Measurements from ENCODE around the gene CEP72.
"Not testable (repeated sequence)": the region's sequence is repeated elsewhere in the genome, so short reads cannot be mapped to it uniquely, and the experiment has no call there.

Gene CEP72

GRCh38 chr5:683551-684481 is 71.7 kb downstream of the CEP72 start:
- ChIA-PET CTCF (no interaction called here), POLR2A (no interaction called here)
- DNase-seq (ENCODE audit: extremely low spot score) = no peak
- TF ChIP-seq CTBP1 (IDR thresholded peaks at IDR 0.05; ENCODE audit: borderline replicate concordance) = no peak
- no peak for TF ChIP-seq BHLHE40 (IDR thresholded peaks at IDR 0.05; ENCODE audit: borderline replicate concordance)
- TF ChIP-seq L3MBTL2 (conservative IDR thresholded peaks at IDR 0.05) = no peak
- TF ChIP-seq HDGF (IDR thresholded peaks at IDR 0.05; ENCODE audit: borderline replicate concordance) = no peak
- no peak for TF ChIP-seq FOXK2 (IDR thresholded peaks at IDR 0.05)
- TF ChIP-seq ZNF384 (IDR thresholded peaks at IDR 0.05) = no peak

- CTCF ChIA-PET = no interaction called here
- DNase-seq (ENCODE audit: extremely low spot score) = no peak
- no peak for TF ChIP-seq LEF1 (IDR thresholded peaks at IDR 0.05; ENCODE audit: borderline replicate concordance)
- POLR2A ChIA-PET = no interaction called here
Observed at GRCh38 chr5:684751-685216, 72.6 kb downstream of the CEP72 start.

GRCh38 chr5:685262-686171 is 73.4 kb downstream of the CEP72 start:
- no peak for DNase-seq (ENCODE audit: extremely low spot score)
- ChIA-PET POLR2A (no interaction called here), CTCF (no interaction called here)
- no peak for TF ChIP-seq L3MBTL2 (conservative IDR thresholded peaks at IDR 0.05)
- TF ChIP-seq PKNOX1 (IDR thresholded peaks at IDR 0.05) = no peak
- TF ChIP-seq LEF1 (IDR thresholded peaks at IDR 0.05; ENCODE audit: borderline replicate concordance) = no peak
- TF ChIP-seq SP1 (IDR thresholded peaks at IDR 0.05) = no peak
- TF ChIP-seq BHLHE40 (IDR thresholded peaks at IDR 0.05; ENCODE audit: borderline replicate concordance) = no peak

- DNase-seq (ENCODE audit: extremely low spot score); POLR2A ChIA-PET; CTCF ChIA-PET: not testable (repeated sequence)
Observed at GRCh38 chr5:686172-686523, 74.0 kb downstream of the CEP72 start.

- CTCF ChIA-PET; DNase-seq (ENCODE audit: extremely low spot score); POLR2A ChIA-PET: not testable (repeated sequence)
Observed at GRCh38 chr5:686936-687335, 74.8 kb downstream of the CEP72 start.

GRCh38 chr5:688348-689010 is 76.3 kb downstream of the CEP72 start:
- POLR2A ChIA-PET; CTCF ChIA-PET; DNase-seq (ENCODE audit: extremely low spot score): not testable (repeated sequence)

GRCh38 chr5:690293-690692 is 78.2 kb downstream of the CEP72 start:
- CTCF ChIA-PET; POLR2A ChIA-PET; DNase-seq (ENCODE audit: extremely low spot score): not testable (repeated sequence)

- CTCF ChIA-PET; DNase-seq (ENCODE audit: extremely low spot score); POLR2A ChIA-PET: not testable (repeated sequence)
Observed at GRCh38 chr5:691049-691448, 78.9 kb downstream of the CEP72 start.

GRCh38 chr5:691817-692528 is 79.8 kb downstream of the CEP72 start:
- no peak for DNase-seq (ENCODE audit: extremely low spot score)
- POLR2A ChIA-PET = no interaction called here
- TF ChIP-seq TARDBP (IDR thresholded peaks at IDR 0.05) = no peak
- no peak for TF ChIP-seq ELF4 (IDR thresholded peaks at IDR 0.05)
- no peak for TF ChIP-seq LEF1 (IDR thresholded peaks at IDR 0.05; ENCODE audit: borderline replicate concordance)
- CTCF ChIA-PET = no interaction called here

GRCh38 chr5:692529-693041 is 80.4 kb downstream of the CEP72 start:
- POLR2A ChIA-PET; DNase-seq (ENCODE audit: extremely low spot score); CTCF ChIA-PET: not testable (repeated sequence)

GRCh38 chr5:693271-694041 is 81.3 kb downstream of the CEP72 start, which contains the start of gene TPPP:
TPPP (minus strand) TSS chr5:693352; CDS start chr5:678060, 15,292 bp downstream.
- peak; percentile 88 for DNase-seq (ENCODE audit: extremely low spot score)
- POLR2A ChIA-PET = interaction anchor here (0.6 kb wide), 1 partner anchor 199 kb away, joined by 4 read pairs; the partner anchor contains the start of genes BRD9 and TRIP13

GRCh38 chr5:694042-694431 is 81.9 kb downstream of the CEP72 start:
- POLR2A ChIA-PET; CTCF ChIA-PET; DNase-seq (ENCODE audit: extremely low spot score): not testable (repeated sequence)

More at GRCh38 chr5:693271-694041, 81.3 kb downstream of the CEP72 start, which contains the start of gene TPPP:
- CTCF ChIA-PET = not testable (repeated sequence)

- CTCF ChIA-PET = not testable (repeated sequence)
Observed at GRCh38 chr5:695475-695874, 83.3 kb downstream of the CEP72 start.

More at GRCh38 chr5:695475-695874, 83.3 kb downstream of the CEP72 start:
- DNase-seq (ENCODE audit: extremely low spot score); POLR2A ChIA-PET: not testable (repeated sequence)
